IMR-90 (cell line): ENCODE data around the gene CERK. TPM values are rescaled to one million over a fixed set of nuclear protein-coding genes. Genes with fewer than 3 reads are reported as not detected.

Experiments
- ATAC-seq: fragments of 200-7000 bp; cut with Tn5 transposase; 2 replicates; pipeline ENCODE4 v1.9.1; 2020; ENCODE audit warnings: low read depth, mild to moderate bottlenecking, moderate library complexity
- BruUV-seq: library from RNA; stranded (reverse); fragments of 400-500 nt; replicated peaks from 2 replicates; lab custom pipeline; 2021; lab: Mats Ljungman, UMichigan
- CTCF ChIA-PET: fragments of 300-600 bp; formaldehyde crosslinking; extraction: SDS; loops from one replicate; lab custom pipeline; 2021; ENCODE audit warnings: antibody characterized with exemption; lab: Yijun Ruan, JAX
- POLR2A ChIA-PET: fragments of 300-600 bp; sonication (Branson Sonifier 250); formaldehyde crosslinking; loops from one replicate; lab custom pipeline; 2022; ENCODE audit warnings: antibody characterized with exemption; ENCODE audit not compliant: unreplicated experiment; lab: Charles Lee
- DNase-seq: peaks from one replicate; pipeline ENCODE4 v3.0.0; 2013
- H2AFZ ChIP-seq: replicated peaks from 2 replicates; pipeline ENCODE3; 2013; ENCODE audit warnings: low read length, mild to moderate bottlenecking; ENCODE audit not compliant: poor library complexity
- H2AK5ac ChIP-seq: 2 replicates; pipeline ENCODE4 v1.6.1; 2013; ENCODE audit warnings: low read depth, low read length, inconsistent platforms
- H2AK9ac ChIP-seq: replicated peaks from 2 replicates; pipeline ENCODE3; 2013; ENCODE audit warnings: mild to moderate bottlenecking, low read depth, low read length, moderate library complexity; ENCODE audit not compliant: poor library complexity
- H2BK120ac ChIP-seq: 2 replicates; pipeline ENCODE4 v1.6.1; 2013; ENCODE audit warnings: low read depth, low read length, inconsistent platforms
- H2BK15ac ChIP-seq: 3 replicates; pipeline ENCODE4 v1.6.1; 2013; ENCODE audit warnings: low read depth, low read length, inconsistent platforms
- H2BK20ac ChIP-seq: 2 replicates; pipeline ENCODE4 v1.6.1; 2013; ENCODE audit warnings: low read depth, mild to moderate bottlenecking, inconsistent platforms, low read length, moderate library complexity
- H2BK5ac ChIP-seq: 2 replicates; pipeline ENCODE4 v1.6.1; 2013; ENCODE audit warnings: mild to moderate bottlenecking, low read depth, low read length, inconsistent platforms; ENCODE audit not compliant: poor library complexity, severe bottlenecking
- H3K14ac ChIP-seq: replicated peaks from 2 replicates; pipeline ENCODE4 v1.6.1; 2013; ENCODE audit warnings: low read depth, low read length, inconsistent platforms
- H3K18ac ChIP-seq: 2 replicates; pipeline ENCODE4 v1.6.1; 2013; ENCODE audit warnings: low read depth, low read length, control low read depth
- H3K23ac ChIP-seq: 2 replicates; pipeline ENCODE4 v1.6.1; 2013; ENCODE audit warnings: low read depth, low read length, inconsistent platforms
- H3K27ac ChIP-seq: 2 replicates; pipeline ENCODE4 v1.5.1; 2013; ENCODE audit warnings: mild to moderate bottlenecking, control low read depth, low read length; ENCODE audit not compliant: insufficient read depth
- H3K27me3 ChIP-seq: 2 replicates; pipeline ENCODE4 v1.6.1; 2013; ENCODE audit warnings: low read length; ENCODE audit not compliant: control insufficient read depth, insufficient read depth
- H3K36me3 ChIP-seq: 2 replicates; pipeline ENCODE4 v1.6.1; 2013; ENCODE audit warnings: low read length, mixed read lengths; ENCODE audit not compliant: control insufficient read depth, insufficient read depth
- H3K4ac ChIP-seq: 2 replicates; pipeline ENCODE4 v1.6.1; 2013; ENCODE audit warnings: low read depth, low read length, inconsistent platforms
- H3K4me1 ChIP-seq: 2 replicates; pipeline ENCODE4 v1.6.1; 2013; ENCODE audit warnings: low read length, mixed read lengths; ENCODE audit not compliant: control insufficient read depth, insufficient read depth
- H3K4me2 ChIP-seq: 2 replicates; pipeline ENCODE4 v1.6.1; 2013; ENCODE audit warnings: low read depth, mild to moderate bottlenecking, control low read depth, low read length, moderate library complexity
- H3K4me3 ChIP-seq: 2 replicates; pipeline ENCODE4 v1.5.1; 2013; ENCODE audit warnings: low read depth, mild to moderate bottlenecking, control low read depth, low read length, moderate library complexity; ENCODE audit not compliant: insufficient read depth
- H3K56ac ChIP-seq: 2 replicates; pipeline ENCODE4 v1.6.1; 2013; ENCODE audit warnings: low read length, inconsistent platforms; ENCODE audit not compliant: insufficient read depth; ENCODE audit errors: extremely low read depth
- H3K79me1 ChIP-seq, 2 experiments: 2 replicates each; pipeline ENCODE4 v1.6.1; 2013; ENCODE audit warnings: low read length in 2 of 2, inconsistent platforms in 1 of 2, low read depth in 1 of 2
- H3K9ac ChIP-seq: 2 replicates; pipeline ENCODE4 v1.6.1; 2013; ENCODE audit warnings: low read depth, low read length, control low read depth
- H3K9me1 ChIP-seq: 2 replicates; pipeline ENCODE4 v1.6.1; 2013; ENCODE audit warnings: low read length, inconsistent platforms; ENCODE audit not compliant: insufficient read depth
- H3K9me3 ChIP-seq: 2 replicates; pipeline ENCODE4 v1.6.1; 2013; ENCODE audit warnings: low read length; ENCODE audit not compliant: control insufficient read depth, insufficient read depth
- H4K20me1 ChIP-seq: 2 replicates; pipeline ENCODE4 v1.6.1; 2013; ENCODE audit warnings: low read length, inconsistent platforms; ENCODE audit not compliant: insufficient read depth
- H4K5ac ChIP-seq: 2 replicates; pipeline ENCODE4 v1.6.1; 2013; ENCODE audit warnings: mild to moderate bottlenecking, low read depth, low read length, control low read depth
- H4K8ac ChIP-seq, 2 experiments: 2 replicates each; pipeline ENCODE4 v1.6.1; 2013; ENCODE audit warnings: low read depth in 2 of 2, low read length in 2 of 2, control low read depth in 1 of 2, inconsistent platforms in 1 of 2
- H4K91ac ChIP-seq: 2 replicates; pipeline ENCODE4 v1.6.1; 2013; ENCODE audit warnings: low read depth, low read length, inconsistent platforms; ENCODE audit not compliant: insufficient read depth
- BHLHE40 ChIP-seq: fragments of 150-350 bp; IDR thresholded peaks from 2 replicates; pipeline ENCODE4 v1.6.1; 2016; ENCODE audit warnings: mild to moderate bottlenecking, low read depth, low read length
- CEBPB ChIP-seq: IDR thresholded peaks from 2 replicates; pipeline ENCODE4 v1.6.1; 2012; ENCODE audit warnings: low read depth, low read length, improper control_type of control experiment
- CHD1 ChIP-seq: IDR thresholded peaks from 2 replicates; pipeline ENCODE4 v1.6.1; 2012; ENCODE audit warnings: low read depth, low read length, improper control_type of control experiment
- ELK1 ChIP-seq: fragments of 150-350 bp; IDR thresholded peaks from 2 replicates; pipeline ENCODE4 v1.6.1; 2016; ENCODE audit warnings: low read depth, mild to moderate bottlenecking, low read length, moderate library complexity, borderline replicate concordance
- FOS ChIP-seq: fragments of 150-350 bp; IDR thresholded peaks from 2 replicates; pipeline ENCODE4 v1.6.1; 2016; ENCODE audit warnings: low read depth, low read length
- MXI1 ChIP-seq: IDR thresholded peaks from 2 replicates; pipeline ENCODE4 v1.6.1; 2012; ENCODE audit warnings: low read depth, mild to moderate bottlenecking, low read length, moderate library complexity, borderline replicate concordance
- NFE2L2 ChIP-seq: fragments of 150-350 bp; IDR thresholded peaks from 2 replicates; pipeline ENCODE4 v1.6.1; 2016; ENCODE audit warnings: low read depth, mild to moderate bottlenecking, low read length
- POLR2A ChIP-seq: IDR thresholded peaks from 2 replicates; pipeline ENCODE4 v1.6.1; 2012; ENCODE audit warnings: mild to moderate bottlenecking, low read depth, low read length
- RAD21 ChIP-seq: IDR thresholded peaks from 2 replicates; pipeline ENCODE4 v1.6.1; 2012; ENCODE audit warnings: low read length, improper control_type of control experiment
- RCOR1 ChIP-seq: IDR thresholded peaks from 2 replicates; pipeline ENCODE4 v1.6.1; 2012; ENCODE audit warnings: mild to moderate bottlenecking, low read length, improper control_type of control experiment; ENCODE audit not compliant: insufficient replicate concordance
- RFX5 ChIP-seq: IDR thresholded peaks from 2 replicates; pipeline ENCODE4 v1.8.0; 2012; ENCODE audit warnings: low read depth, mild to moderate bottlenecking, low read length, moderate library complexity
- SMC3 ChIP-seq: fragments of 150-350 bp; IDR thresholded peaks from 2 replicates; pipeline ENCODE4 v1.6.1; 2016; ENCODE audit warnings: low read depth, mild to moderate bottlenecking, antibody characterized with exemption, low read length, moderate library complexity
- USF2 ChIP-seq: fragments of 150-350 bp; IDR thresholded peaks from 2 replicates; pipeline ENCODE4 v1.6.1; 2017; ENCODE audit warnings: mild to moderate bottlenecking, antibody characterized with exemption, low read length, low read depth
- whole genome bisulfite sequencing, 2 experiments: methylation state at CpG; one replicate each; pipeline versions ENCODE4 v1.1.5 to v1.1.7; 2013; ENCODE audit warnings: missing lambda C conversion rate in 2 of 2; ENCODE audit not compliant: insufficient read length in 1 of 2; ENCODE audit errors: extremely low coverage in 2 of 2; 5-methylcytosine and 5-hydroxymethylcytosine counted together
- dilution Hi-C: fragments of 300-500 bp; cut with HindIII; formaldehyde crosslinking; loops from one replicate; pipeline ENCODE4 v1.14.3; 2018; ENCODE audit warnings: low sequenced_read_pairs; ENCODE audit not compliant: unreplicated experiment
- in situ Hi-C: fragments of 300-500 bp; cut with MboI; formaldehyde crosslinking; loops from 3 replicates; pipeline ENCODE4 v1.14.3; 2019; ENCODE audit warnings: low sequenced_read_pairs, inconsistent platforms, mixed read lengths
- intact Hi-C: fragments of 100-400 bp; cut with micrococcal nuclease; formaldehyde crosslinking; loops from 2 replicates; pipeline ENCODE4 v1.10.0; 2022
- polyA plus RNA-seq, 3 experiments: library from polyadenylated mRNA; depleted of rRNA; stranded (reverse); fragments of >200 nt; gene quantifications; 2 replicates each; pipeline ENCODE4 v1.2.3, GENCODE V29; 2012; ENCODE audit warnings: low replicate concordance in 1 of 3
- total RNA-seq: library from RNA; depleted of rRNA; stranded (reverse); fragments of >200 nt; gene quantifications from 2 replicates; pipeline ENCODE4 v1.2.3, GENCODE V29; 2012
- TF ChIP-seq, protein P1 (sequence below): conservative IDR thresholded peaks from 2 replicates; pipeline ENCODE4 v1.5.1; 2012; ENCODE audit warnings: mild to moderate bottlenecking, low read depth, low read length, improper control_type of control experiment

Gene CERK
- total and polyA plus RNA-seq, 2 of the 4 experiments (the other 2 are of a cell fraction), result 25.3 to 38.7 TPM

GRCh38 chr22:46774980-46775849 lies 37.2 kb upstream of the CERK start:
- Histone ChIP-seq H3K4me2 (no peak overlapping the region), H3K27ac (no peak overlapping the region), H4K8ac (no peak overlapping the region), H2BK20ac (no peak overlapping the region), H3K9me3 (no peaks in the 10 kb centered on the region), H3K4me1 (peaks cover 14% of the 10 kb centered on the region), H3K9me1 (peaks cover 29% of the 10 kb centered on the region), H3K79me1 (peaks cover 35 to 79% of the 10 kb centered on the region in 2 experiments), H3K23ac (peak overlapping the region; percentile 45; the same call in 1 of the 2 replicates), H3K4ac (no peak overlapping the region), H4K5ac (no peak overlapping the region), H3K36me3 (no peaks in the 10 kb centered on the region; the same call in 1 of the 2 replicates), H3K18ac (no peak overlapping the region), H2AFZ (no peak overlapping the region), H3K4me3 (no peak overlapping the region), H3K9ac (no peak overlapping the region), H2AK5ac (no peak overlapping the region), H2BK5ac (no peak overlapping the region), H2BK15ac (no peak overlapping the region), H3K14ac (no peak overlapping the region), H4K20me1 (peaks cover 48% of the 10 kb centered on the region), H3K27me3 (no peaks in the 10 kb centered on the region), H4K91ac (no peak overlapping the region), H3K56ac (no peak overlapping the region), H2BK120ac (no peak overlapping the region), H2AK9ac (no peak overlapping the region)
- intact Hi-C loops, result no loop called here
- DNase-seq (no peak), ATAC-seq (no peak)
- POLR2A ChIA-PET, result no interaction called here
- in situ Hi-C loops, result no loop called here
- 93% methylated on average over 6 of the region's 20 CpGs; no CpG with 5 or more reads in 1 of the 2 experiments for WGBS, 2 experiments
- BruUV-seq, result no TSS peak
- dilution Hi-C loops, result no loop called here
- CTCF ChIA-PET, result interaction anchor here (1.6 kb wide), 1 partner anchor 16 kb away, joined by 4 read pairs; no protein-coding TSS in a partner anchor
- no peak for TF ChIP-seq ELK1
- no peak for TF ChIP-seq NFE2L2
- no peak for TF ChIP-seq RFX5
- TF ChIP-seq SMC3, result no peak
- no peak for TF ChIP-seq USF2
- TF ChIP-seq FOS, result no peak
- no peak for TF ChIP-seq CEBPB
- TF ChIP-seq, protein P1, sequence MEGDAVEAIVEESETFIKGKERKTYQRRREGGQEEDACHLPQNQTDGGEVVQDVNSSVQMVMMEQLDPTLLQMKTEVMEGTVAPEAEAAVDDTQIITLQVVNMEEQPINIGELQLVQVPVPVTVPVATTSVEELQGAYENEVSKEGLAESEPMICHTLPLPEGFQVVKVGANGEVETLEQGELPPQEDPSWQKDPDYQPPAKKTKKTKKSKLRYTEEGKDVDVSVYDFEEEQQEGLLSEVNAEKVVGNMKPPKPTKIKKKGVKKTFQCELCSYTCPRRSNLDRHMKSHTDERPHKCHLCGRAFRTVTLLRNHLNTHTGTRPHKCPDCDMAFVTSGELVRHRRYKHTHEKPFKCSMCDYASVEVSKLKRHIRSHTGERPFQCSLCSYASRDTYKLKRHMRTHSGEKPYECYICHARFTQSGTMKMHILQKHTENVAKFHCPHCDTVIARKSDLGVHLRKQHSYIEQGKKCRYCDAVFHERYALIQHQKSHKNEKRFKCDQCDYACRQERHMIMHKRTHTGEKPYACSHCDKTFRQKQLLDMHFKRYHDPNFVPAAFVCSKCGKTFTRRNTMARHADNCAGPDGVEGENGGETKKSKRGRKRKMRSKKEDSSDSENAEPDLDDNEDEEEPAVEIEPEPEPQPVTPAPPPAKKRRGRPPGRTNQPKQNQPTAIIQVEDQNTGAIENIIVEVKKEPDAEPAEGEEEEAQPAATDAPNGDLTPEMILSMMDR, result no peak
- no peak for TF ChIP-seq BHLHE40
- TF ChIP-seq CHD1, result no peak
- TF ChIP-seq RAD21, result no peak
- TF ChIP-seq MXI1, result no peak
- no peak for TF ChIP-seq POLR2A
- TF ChIP-seq RCOR1, result no peak
